ENCODE results near the gene ENGASE.
A peak's percentile ranks its signal among the peaks of the same experiment; 100 is the strongest.
"Not testable (repeated sequence)": the region's sequence is repeated elsewhere in the genome, so short reads cannot be mapped to it uniquely, and the experiment has no call there.

ENGASE gene

GRCh38 chr17:79054200-79054960 lies 20.2 kb upstream of the ENGASE start:
- DNase-seq, result no peak

GRCh38 chr17:79055197-79055596 lies 19.4 kb upstream of the ENGASE start:
- no peak for DNase-seq

- DNase-seq, result no peak
Observed at GRCh38 chr17:79057737-79058385, 16.8 kb upstream of the ENGASE start.

DNA sequence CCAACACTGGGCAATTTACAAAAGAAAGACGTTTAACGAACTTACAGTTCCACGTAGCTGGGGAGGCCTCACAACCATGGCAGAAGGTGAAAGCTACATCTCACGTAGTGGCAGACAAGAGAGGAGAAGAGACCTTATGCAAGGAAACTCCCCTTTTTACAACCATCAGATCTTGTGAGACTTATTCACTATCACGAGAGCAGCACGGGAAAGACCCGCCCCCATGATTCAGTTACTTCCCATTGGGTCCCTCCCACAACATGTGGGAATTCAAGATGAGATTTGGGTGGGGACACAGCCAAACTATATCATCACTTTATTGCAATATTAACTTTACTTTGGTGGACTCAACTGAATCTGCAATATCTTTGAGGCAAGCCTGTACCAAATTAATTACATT lies 11.9 kb upstream of the ENGASE start:
- DNase-seq, result no peak

DNA sequence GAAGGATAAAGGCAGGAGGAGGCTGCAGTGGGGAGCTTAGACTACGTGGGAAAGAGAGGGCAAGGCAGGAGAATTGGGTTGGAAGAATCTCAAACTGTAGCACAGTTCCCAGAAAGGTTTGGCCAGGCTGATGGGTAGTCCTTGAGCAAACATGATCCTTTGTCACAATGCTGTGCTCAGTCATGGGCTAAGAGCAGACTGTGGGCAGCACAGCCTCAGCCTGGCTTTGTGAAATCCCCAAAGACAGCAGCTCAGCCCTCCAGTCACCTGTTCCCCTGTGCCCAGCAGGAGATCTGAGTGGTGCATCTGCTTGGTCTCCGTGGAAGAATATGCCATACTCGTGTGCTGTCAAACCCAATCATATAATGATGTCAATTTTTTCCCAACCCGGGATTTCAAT lies 10.6 kb upstream of the ENGASE start:
- no peak for DNase-seq

- DNase-seq, result peak; percentile 52
Observed at GRCh38 chr17:79065105-79065670, 9.4 kb upstream of the ENGASE start.

DNA sequence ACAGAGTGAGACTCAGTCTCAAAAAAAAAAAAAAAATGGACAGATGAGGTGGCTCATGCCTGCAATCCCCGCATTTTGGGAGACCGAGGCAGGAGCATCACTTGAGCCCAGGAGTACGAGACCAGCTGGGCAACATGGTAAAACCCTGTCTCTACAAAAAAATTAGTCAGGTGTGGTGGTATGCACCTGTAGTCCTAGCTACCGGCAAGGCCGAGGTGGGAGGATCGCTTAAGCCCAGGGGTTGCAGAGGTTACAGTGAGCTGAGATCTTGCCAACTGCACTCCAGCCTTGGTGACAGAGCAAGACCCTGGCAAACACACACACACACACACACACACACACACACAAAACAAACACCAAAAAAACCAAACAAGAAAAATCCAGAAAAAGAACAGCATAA lies 7.7 kb upstream of the ENGASE start:
- no peak for DNase-seq

DNA sequence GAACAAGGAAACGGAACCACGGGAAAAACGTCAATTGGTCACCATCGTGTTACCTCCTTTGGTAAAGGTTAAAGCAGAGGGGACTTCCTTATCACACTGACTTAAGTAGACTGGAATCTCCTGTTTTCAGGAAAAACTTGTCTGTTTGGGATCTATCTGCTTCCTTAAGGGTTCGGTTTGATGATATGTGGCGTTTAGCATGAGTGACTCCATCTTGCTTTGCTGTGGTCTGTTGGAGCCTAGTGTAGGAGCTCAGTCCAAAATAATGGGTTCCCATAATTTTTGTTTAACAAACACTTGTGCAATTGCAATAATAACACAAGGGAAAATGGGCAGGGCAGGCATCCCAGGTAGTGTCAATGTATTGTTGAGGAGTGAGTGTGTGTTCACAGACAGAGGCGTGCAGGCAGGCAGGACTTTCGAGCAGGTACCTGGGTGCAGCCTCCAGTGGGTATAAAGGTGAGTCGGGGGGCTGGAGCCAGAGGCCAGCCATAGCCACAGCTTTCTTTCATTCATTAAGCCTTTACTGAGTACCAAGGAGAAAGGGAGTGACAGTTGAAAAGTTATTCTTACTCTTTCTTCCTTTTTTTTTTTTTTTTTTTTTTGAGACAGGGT lies 4.3 kb upstream of the ENGASE start:
- no peak for DNase-seq

- no peak for DNase-seq
Observed at GRCh38 chr17:79071161-79071740, 3.4 kb upstream of the ENGASE start.

GRCh38 chr17:79072544-79072943 lies 2.1 kb upstream of the ENGASE start:
- DNase-seq, result no peak

- DNase-seq, result no peak
Observed at GRCh38 chr17:79073016-79073705, 1.5 kb upstream of the ENGASE start.

GRCh38 chr17:79073706-79074088 lies 927 bp upstream of the ENGASE start:
- DNase-seq, result no peak

DNA sequence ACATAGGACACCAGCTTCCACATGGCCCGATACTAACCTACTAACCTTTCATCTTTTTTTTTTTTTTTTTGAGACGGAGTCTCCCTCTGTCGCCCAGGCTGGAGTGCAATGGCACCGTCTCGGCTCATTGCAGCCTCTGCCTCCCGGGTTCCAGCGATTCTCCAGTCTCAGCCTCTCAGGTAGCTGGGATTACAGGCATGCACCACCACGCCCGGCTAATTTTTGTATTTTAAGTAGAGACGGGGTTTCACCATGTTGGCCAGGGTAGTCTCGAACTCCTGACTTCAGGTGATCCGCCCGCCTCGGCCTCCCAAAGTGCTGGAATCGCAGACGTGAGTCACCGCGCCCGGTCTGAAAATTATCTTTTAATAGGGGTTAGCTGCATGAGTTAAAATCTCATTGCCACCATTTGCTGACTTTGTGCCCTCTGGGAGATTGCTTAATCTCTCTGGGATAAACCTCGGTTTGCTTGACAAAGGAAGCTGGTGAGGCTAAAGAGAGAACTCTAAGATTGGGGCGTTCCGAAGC lies 439 bp upstream of the ENGASE start:
- not testable (repeated sequence) for DNase-seq

GRCh38 chr17:79075446-79075750 lies 774 bp downstream of the ENGASE start:
- no peak for DNase-seq

GRCh38 chr17:79075861-79076406 lies 1.3 kb downstream of the ENGASE start:
- no peak for DNase-seq

GRCh38 chr17:79077587-79077986 lies 3.0 kb downstream of the ENGASE start:
- DNase-seq, result no peak

DNA sequence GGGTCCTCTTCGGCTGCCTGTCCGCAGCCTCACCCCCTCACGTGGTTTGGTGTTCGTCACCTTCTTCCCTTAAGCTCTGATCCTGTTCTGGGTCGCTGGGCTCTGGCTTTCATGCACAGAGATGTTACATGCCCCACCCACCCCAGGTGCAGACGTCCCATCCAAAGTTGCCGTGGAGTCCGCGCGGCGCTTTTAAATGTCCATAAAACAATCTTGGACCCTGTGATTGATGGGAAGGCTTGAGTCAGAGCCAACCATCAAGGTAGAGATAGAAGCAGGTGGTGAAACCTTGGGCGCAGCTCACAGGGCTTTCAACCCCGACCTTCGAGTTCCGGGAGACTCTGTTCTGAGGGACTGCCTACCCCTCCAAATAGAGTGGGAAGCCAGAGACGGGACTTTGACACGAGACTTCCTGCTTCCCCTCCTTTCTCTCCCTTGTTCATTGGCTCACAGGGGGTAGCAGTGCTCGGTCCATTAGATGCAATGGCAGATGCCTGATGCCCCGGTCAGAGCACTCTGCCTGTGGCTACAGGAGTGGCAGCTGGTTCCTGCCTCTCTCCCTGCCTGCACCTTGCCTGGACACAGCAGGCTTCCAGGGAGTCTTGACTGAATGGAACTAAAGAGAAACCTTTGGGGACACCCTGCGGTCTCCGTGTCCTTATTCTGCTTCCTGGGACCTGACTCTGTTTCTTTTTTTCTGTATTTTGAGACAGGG lies 4.0 kb downstream of the ENGASE start:
- DNase-seq, result no peak

DNA sequence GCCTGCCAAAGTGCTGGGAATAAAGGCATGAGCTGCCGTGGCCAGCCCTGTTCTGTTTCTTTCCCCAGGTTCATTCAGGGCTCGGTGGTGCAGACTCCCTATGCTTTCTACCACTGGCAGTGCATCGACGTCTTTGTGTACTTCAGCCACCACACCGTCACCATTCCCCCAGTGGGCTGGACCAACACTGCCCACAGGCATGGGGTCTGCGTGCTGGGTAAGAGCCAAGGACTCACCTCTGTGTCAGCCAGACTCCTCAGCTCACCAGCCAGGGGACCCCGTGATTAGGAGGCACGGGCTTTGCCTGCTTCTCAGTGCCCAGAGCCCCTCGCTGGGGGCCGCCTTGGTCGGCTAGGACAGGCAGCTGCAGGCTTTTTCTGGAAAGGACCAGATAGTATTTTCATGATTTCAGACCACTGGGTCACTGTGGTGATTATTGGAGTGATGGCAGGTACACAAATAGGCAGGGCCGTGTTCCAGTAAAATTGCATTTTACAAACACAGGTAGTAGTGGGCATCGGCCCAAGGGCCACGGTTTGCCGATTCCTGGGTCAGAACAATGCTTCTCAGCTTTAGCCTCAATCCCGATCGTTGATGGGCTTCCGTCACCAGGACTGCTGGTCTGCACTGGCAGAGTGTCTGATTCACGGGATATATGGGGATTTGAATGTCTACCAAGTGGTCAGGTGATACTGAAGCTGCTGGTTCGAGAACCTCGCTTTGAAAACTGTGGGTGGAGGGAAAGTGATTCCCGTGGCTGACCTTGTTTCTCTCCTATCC lies 5.0 kb downstream of the ENGASE start:
- DNase-seq, result no peak

DNA sequence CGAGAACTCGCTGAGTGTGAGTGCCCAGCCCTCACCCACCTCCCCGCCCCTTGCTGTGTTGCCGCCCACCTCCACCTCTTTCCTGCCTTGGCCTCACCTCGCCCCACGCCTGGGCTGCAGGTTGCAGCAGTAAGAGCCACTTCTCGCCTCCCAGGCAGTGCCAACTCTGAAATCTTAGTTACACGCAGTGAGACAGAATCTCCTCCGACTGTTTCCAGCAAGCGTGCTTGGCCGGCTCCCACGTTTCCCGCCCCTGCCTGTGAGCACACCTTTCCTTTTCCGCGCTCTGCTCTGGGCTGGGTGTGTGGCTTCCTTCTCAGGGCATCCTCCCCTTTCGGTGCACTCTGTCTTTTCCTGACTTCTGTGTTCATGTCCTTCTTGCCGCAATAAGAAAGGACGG lies 5.7 kb downstream of the ENGASE start:
- no peak for DNase-seq

DNA sequence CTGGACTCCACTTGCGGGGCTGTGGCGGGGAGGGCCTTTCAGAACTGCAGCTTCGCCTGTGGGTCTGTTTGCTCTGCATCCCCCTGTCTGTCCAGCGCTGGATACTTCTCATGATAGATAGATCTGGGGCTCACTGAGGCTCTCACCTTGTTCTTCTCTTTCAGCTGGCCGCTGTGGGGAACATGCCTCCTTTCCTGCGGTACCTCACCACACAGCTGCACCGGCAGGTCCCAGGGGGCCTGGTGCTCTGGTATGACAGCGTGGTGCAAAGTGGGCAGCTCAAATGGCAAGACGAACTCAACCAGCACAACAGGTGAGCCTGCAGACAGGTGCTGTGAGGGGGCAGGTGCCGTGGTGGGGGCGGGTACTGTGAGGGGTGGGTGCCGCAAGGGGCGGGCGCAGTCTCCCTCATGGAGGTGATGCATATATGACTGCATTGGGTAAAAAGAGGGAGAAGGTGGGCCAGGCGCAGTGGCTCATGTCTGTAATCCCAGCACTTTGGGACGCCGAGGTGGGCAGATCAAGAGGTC lies 6.2 kb downstream of the ENGASE start:
- DNase-seq, result no peak
